Epidermal melanocyte (primary cell): ENCODE measurements around the gene RRAGC.
A peak's percentile ranks its signal among the peaks of the same experiment; 100 is the strongest.

ENCODE experiments used
- DNase-seq: peaks from one replicate; pipeline ENCODE4 v3.0.0; 2011; ENCODE audit warnings: low spot score; ENCODE audit not compliant: insufficient read length

RRAGC gene, protein sequence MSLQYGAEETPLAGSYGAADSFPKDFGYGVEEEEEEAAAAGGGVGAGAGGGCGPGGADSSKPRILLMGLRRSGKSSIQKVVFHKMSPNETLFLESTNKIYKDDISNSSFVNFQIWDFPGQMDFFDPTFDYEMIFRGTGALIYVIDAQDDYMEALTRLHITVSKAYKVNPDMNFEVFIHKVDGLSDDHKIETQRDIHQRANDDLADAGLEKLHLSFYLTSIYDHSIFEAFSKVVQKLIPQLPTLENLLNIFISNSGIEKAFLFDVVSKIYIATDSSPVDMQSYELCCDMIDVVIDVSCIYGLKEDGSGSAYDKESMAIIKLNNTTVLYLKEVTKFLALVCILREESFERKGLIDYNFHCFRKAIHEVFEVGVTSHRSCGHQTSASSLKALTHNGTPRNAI

DNA sequence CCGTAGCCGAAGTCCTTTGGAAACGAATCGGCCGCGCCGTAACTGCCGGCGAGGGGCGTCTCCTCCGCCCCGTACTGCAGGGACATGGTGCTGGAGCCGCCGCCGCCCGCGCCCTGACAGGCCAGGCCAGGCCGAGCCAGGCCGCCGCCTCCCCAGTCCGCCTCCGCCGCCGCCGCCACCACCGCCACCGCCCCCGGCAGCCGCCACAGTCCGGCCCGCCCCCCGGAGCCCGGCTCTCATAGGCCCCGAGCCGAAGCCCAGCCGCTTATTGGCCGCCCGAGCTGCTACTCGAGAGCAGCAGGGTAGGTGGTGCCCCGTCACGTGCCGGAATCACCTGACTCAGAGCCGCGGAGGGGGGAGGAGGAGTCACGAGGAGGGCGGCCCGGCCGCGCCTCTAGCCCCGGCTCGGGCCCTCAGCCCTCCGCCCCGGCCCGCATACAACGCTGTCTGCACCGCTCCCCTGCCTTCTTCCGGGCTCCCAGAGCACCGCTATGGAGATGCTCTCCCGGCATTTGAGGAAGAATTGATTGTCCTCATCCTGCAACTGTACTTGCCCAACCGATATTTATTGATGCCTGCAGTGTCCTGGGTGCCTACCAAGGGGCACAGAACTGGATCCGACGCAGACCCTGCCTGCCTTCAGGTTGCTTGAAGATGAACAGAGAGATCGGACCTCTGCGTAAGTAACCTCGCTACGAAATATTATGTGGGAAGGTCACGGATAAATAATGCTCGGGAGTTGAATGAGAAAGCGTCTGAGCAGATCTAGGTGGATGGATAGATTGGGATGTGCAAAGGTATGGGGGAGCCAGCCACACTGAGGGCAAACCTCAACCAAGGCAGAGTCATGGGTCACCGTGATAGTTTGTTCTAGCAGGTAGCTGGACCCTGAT, at the start of gene RRAGC:
Gene RRAGC (minus strand): TSS at position 212 of the 893 bp plus-strand sequence. CDS start 126 bp downstream, at position 86.
- DNase-seq, result peak; percentile 98

DNA sequence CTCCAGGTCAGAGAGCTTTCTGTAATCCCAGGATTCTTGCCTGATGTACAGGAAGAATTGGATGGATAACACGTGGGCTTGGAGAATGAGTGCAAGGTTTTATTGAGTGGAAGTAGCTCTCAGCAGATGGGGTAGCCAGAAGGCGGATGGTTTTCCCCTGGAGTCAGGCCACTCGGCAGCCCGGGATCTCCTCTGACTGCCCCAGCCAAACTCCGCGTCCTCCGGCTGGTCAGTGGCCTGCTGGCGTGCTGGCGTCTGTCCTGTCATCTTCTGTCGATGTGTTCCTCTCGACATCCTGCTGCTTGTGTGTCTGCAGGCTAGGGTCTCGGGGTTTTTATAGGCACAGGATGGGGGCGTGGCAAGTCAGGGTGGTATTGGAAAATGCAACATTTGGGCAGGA, 49.2 kb upstream of the RRAGC start:
- DNase-seq, result no peak

DNA sequence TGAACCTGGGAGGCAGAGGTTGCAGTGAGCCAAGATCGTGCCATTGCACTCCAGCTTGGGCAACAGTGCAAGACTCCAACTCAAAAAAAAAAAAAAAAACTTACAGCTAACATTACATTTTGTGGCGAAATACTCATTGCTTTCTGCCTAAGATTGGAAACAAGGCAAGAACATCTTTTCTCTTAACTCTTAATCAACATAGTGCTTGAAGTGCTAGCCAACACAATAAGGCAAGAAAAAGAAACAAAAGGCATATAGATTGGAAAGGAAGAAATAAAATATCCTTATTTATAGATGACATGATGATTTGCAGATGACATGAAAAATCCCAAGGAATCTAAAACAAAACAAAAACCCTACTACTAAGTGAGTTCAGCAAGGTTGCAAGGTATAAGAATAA, 46.4 kb upstream of the RRAGC start:
- DNase-seq, result no peak

DNA sequence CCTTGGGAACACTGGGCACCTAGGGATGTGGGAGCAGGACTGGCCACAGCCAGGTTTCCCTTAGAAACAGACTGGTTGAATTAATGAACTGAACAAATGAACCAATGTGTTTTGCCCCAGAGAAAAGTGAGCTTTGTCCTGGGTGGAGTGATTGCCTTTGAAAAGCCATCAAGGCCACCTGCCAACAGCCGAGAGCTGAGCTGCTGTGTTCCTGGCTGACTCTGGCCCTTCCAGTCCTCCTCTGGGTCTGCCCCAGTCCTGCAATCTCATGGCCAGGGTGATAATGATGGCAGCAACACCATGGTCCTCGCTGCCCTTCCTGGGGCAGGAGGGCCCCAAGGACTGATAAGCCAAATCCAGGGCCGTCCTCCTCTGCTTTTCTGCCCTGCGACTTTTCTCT, 40.0 kb upstream of the RRAGC start:
- no peak for DNase-seq

DNA sequence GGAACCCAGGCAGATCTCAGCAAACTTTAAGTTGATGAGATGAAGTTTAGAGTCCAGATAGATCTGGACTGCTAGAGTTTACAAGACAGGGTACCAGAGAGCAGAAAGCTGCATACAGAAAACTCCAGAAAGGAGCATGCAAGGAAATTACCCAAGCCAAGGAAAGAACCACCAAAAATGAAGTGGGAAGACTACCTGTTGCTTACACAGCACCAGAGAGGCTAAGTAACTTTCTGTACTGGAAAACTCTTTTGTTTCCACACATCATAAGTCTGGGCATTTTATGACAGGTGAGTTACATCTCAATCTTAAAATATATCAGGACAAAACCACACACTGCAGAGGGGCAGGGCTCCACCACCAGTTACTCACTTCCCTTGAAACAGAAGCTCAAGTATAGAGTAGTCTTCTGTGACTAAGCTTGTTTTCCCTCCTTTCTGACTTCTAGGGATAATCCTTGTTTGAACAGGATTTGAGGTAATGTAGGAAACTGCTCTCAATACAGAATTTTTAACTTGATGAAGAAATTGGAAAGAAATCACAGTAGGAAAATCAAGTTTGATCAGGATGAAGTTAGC, 39.2 kb upstream of the RRAGC start:
- no peak for DNase-seq

DNA sequence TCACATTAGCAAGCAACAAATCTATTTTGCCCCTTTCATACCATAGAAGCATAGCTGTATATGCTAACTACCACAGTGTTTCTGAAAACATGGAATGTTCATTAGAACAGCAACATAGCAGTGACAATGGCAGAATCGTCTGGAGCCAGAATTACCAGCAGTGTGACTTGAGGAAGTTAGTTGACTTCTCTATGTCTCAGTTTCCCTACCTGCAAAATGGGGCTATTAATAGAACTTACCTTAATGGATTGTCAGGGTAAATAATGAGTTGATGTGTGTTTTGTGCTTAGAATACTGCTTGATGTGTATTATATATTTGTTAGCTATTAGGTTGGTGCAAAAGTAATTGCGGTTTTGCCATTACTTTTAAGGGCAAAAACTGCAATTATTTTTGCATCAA, 36.6 kb upstream of the RRAGC start:
- no peak for DNase-seq

DNA sequence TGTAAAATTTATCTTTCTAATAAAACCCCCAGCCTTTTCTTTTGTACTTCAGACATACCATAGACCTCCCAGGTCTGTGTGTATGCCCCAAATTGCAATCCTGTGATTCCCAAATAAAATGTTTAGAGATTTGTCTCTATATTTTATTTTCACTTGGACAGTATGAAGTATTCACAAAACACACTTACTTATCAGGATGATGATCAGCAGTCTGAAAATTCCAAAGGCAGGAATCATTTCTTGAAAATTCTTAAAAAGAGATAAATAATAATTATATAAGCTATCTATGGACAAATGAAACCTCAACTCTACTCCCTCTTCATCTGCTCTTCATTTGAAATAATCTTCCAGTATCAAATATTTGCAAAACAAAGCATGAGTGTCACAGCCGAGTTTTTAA, 33.4 kb upstream of the RRAGC start:
- DNase-seq, result no peak

DNA sequence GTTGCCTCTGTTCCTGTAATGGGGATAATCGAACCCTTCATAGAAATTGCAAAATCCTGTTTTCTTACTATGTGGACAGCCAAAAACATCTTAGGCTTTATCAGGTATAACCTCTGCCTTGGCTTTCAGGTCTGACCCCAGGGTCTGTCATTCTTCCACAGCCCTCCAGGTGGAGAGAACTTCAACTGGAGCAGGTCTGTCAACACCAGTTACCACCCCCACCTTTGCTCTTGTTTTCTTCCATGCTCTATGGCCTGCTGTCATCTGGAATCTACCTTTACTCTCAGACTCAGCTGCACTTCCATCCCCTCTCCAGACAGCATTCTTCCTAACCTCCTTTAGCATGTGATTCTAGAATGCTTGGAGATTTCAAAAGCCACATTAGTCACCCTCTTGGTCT, 32.2 kb upstream of the RRAGC start:
- no peak for DNase-seq

DNA sequence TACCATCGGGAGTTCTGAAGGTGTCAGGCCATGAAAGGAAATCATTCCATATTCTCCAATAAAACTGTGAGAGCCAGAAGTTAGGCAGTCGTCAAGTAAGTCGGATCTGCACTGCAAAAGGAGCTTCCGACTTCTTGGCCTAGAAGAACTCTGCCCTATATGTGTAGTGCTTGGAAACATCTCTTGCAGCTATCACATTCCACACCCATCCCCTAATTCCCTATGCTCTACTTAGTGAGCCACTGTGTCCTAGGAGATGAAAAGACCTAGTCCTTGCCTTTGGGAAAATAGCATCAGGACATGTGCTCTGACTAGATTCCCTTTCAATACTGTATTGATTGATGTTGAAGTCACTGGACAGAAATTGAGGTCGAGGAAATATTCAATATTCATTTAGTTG, 30.0 kb upstream of the RRAGC start:
- DNase-seq, result no peak

DNA sequence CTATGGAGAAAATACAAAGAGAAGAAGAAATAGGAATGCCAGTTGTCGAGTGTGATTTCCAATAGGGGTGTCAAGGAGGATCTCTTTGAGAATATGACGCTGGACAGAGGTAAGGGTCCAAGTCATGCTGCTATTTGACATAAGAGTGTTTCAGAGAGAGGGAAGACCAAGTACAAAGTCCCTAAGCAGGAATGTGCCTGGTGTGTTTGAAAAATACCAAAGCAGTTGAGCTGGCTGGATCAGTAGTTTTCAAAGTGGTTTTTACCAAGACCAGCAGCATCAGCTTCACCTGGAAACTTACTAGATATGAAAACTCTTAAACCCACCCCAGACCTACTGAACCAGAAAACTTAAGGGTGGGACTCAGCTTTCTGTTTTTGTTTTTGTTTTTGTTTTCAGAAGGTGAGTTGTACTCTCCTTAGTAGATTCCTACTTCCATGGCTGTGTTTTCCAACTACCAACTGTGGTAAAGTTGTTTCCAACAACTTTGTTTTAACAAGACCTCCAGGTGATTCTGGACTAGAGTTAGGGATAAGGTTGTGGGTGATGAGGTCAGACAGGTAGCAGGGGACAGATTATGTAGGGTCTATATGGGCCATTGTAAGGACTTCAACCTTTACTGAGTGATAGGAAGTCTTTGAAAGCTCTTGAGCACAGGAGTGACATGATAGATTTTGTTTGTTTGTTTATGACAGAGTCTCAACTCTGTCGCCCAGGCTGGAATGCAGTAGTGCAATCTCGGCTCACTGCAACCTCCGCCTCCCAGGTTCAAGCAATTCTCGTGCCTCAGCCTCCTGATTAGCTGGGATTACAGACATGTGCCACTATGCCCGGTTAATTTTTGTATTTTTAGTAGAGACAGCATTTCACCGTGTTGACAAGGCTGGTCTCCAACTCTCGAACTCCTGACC, 29.1 kb upstream of the RRAGC start:
- no peak for DNase-seq

DNA sequence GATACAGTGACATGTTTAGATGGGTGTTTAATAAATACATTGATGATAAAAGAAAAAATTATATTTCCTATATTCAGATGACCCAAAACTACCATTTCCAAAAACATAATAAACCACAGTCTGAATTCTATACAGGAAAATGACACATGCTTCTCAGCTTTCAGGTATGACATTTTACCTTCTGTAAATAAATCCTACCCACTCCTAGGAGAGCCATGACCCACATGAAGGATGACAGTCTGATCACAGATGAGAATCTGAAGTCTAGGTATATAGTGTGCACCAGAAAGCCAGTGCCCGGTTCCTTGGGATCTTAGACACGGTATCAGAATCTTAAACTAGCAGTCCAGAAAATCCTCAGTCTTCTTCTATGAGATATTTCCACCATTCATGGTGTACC, 25.5 kb upstream of the RRAGC start:
- DNase-seq, result no peak

DNA sequence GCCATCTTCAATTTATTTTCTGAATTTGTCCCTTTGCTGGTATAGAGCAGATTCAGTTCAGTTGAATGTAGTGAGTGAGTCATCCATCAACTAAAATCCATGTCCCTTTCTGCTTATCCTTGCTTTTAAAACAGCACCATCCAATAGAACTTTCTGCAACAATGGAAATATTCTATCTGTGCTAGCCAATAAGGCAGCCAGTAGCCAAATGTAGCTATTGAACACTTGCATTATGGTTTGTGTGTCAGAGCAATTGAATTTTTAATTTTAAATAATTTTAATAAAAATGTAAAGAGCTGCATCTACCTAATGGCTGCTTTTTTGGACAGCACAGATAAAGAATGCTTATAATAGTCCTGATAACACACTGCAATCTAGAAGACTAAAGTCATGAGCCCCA, 21.9 kb upstream of the RRAGC start, which contains the start of gene GJA9:
Gene GJA9 (minus strand): TSS at position 101 of the 400 bp plus-strand sequence. CDS start 5,489 bp downstream, outside the sequence.
- DNase-seq, result no peak

DNA sequence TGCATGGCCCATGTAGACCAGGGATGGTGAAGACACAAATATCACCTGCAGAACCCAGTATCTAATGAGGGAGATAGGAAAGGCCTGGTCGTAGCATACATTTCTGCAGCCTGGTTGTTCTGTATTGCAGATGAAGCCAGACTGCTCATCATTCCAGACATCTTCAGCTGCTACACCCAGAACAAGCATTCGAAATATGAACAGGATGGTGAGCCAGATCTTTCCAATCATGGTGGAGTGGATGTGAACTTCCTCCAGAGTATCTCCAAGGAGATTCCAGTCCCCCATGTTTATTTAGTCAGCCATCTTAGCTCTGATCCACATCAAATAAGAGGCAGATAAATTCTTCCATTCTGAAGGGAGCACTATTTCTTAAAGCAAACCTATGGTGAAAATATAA, 16.2 kb upstream of the RRAGC start:
- no peak for DNase-seq

DNA sequence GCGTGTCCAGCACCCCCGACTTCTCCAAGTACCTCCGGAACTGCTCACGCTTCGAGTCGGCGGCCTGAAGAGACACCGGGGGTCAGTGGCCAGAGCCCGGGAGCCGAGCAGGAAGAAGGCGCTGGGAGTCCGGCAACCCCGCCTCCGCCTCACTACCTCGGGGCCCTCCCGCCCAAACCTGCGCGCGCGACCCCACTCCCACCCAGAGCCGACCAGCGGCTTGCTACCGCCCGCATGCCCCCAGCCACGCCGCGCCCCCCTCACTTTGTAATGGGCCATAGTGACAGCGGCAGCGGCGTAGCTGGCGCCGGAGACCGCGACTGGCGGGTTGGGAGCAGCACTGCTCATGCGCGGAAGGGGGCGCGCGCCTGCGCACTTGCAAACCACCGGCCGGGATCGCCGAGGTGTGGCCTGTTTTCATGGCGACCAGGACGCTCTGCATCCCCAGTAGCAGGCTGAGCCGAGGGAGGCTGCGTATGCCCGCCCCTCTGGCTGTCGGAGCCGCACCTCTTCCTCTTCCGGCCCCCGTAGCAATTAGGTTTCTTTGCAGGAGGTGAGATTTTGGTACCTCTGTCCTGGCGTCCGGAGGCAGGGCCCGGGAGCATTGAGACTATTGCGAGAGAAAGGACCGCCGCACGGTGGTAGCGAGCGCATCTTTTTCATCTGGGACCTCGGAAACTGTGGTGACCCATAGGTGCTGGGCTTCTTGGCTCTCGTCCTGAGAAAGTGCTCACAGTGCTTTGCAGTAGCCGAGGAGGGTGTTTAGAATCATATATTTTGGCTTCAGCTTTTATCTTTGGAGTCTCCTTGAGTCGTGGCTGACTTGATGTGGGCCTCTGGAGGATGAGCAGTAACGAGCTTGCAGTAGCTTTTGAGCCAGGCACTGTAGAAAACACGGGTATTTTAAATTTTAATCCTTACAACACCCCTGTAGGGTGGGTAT, 13.7 kb upstream of the RRAGC start, which contains the start of gene MYCBP:
Gene MYCBP (minus strand): TSS at position 322 of the 943 bp plus-strand sequence. CDS start 43 bp downstream, at position 279.
- peak; percentile 98 for DNase-seq

DNA sequence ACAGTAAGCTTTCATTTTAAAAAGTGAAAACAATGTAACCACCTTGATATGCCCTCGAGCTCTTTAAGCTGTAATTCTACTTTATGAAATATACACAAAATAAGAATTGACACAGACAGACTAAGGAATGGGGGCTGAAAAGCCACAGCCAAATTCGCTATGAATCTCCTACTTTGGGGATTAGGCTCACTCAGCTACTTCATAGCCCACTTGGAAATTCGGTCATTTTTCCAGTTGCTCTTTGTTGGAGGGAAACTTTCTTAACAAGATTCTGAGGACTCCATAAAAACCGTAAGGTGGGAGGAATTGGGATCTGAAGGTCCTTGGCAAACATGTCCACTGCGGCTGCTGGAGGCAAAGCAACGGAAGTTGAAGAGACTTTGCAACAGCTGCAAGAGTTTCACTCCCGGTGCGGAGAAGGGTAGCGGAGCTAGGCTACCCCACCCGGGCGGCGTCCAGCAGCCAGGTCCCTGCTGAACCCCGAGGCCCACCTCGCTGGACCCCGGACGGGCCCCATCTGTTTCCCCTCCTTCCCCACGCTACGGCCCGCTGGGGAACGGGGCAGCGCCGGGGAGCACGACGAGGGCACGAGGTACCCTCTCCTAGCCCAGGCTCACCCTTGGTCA, 12.9 kb upstream of the RRAGC start:
- DNase-seq, result no peak

DNA sequence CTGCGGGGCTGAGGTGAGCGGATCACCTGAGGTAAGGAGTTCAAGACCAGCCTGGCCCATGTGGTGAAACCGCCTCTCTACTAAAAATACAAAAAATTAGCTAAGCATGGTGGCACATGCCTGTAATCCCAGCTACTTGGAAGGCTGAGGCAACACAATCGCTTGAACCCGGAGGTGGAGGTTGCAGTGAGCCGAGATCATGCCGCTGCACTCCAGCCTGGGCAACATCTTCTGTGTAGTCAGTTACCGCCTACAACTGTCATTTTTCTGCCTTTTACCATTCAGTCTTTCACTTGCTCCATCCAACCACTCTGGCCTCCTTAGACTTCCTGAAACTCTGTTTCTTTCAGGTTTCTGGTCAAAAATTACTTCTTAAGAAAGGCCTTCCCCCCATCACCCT, 11.4 kb upstream of the RRAGC start:
- DNase-seq, result no peak

DNA sequence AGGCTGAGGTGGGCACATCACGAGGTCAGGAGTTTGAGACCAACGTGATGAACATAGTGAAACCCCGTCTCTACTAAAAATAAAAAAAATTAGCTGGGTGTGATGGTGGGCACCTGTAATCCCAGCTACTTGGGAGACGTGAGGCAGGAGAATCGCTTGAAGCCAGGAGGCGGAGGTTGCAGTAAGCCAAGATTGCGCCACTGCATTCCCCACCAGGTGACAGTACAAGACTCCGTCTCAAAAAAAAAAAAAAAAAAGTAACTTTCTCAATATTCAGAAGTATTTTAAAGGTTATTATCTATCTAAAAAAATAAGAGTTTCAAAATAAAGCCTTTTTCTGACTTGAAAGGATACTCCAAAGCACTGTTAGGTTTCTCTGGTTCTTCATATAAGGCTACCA, 7.6 kb upstream of the RRAGC start:
- no peak for DNase-seq

DNA sequence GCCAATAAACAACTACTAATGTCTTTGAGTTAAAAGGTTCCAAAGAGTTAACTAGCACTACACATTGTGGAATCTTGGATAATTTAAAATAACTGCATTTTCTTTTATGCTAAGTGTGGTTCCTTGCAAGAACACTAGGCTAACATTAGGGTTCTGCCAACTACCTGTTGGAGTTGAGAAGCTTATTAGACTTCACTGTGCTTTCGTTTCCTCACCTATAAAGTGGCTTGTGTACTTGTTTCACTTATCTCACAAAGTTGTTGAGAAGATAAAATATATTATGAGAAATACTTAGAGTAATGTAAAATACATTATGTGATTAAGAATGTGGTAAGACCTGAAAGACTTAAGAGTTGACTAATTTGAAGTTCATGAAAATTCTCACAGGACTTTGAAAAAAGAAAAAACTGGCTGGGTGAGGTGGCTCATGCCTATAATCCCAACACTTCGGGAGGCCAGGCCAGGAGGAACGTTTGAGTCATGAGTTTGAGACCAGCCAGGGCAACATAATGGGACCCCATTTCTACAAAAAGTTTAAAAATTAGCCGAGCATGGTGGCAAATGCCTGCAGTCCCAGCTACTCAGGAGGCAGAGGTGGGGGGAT, 5.6 kb upstream of the RRAGC start:
- DNase-seq, result no peak

DNA sequence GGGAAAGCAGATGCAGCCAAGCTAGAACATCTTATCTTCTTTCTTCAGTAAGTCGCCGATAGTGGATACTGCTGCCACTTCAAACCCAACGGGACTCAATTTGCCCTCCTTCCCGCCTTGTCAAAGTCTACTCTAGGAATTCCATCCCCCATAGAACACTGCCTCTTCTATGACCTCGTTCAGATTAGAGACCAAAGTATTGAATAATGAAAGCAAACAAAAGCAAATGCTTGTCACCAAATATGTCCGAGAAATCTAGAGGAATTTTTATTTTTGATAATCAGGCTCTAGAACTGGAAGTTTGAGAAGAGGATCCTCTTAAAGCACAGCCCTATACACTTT, 853 bp upstream of the RRAGC start:
- DNase-seq, result no peak
